WTC11 (cell line): Measurements from ENCODE around the gene LIMS1. TPM values are rescaled to one million over a fixed set of nuclear protein-coding genes. Genes with fewer than 3 reads are reported as not detected.

Experiments used
- ATAC-seq: fragments of 200-7000 bp; cut with Tn5 transposase; 2 replicates; pipeline ENCODE4 v1.10.0; 2021; ENCODE audit warnings: mild to moderate bottlenecking, moderate library complexity
- Bru-seq: library from RNA; stranded (reverse); fragments of 400-500 nt; gene quantifications from one replicate; lab custom pipeline; 2021; lab: Mats Ljungman, UMichigan
- CTCF ChIA-PET: fragments of 300-600 bp; sonication (Branson Sonifier 250); formaldehyde crosslinking; loops from one replicate; lab custom pipeline; 2021; ENCODE audit warnings: antibody characterized with exemption; lab: Charles Lee
- POLR2A ChIA-PET: fragments of 350-600 bp; sonication (Branson Sonifier 250); formaldehyde crosslinking; loops from one replicate; lab custom pipeline; 2021; ENCODE audit warnings: antibody characterized with exemption; lab: Charles Lee
- DNase-seq: peaks from one replicate; pipeline ENCODE4 v3.0.0; 2021; ENCODE audit warnings: low spot score
- H3K27ac Mint-ChIP-seq: 2 replicates; pipeline ENCODE4 v1.8.0; 2021; ENCODE audit warnings: mixed read lengths
- H3K27me3 Mint-ChIP-seq: 2 replicates; pipeline ENCODE4 v1.8.0; 2021; ENCODE audit warnings: low read depth, mild to moderate bottlenecking, moderate library complexity, mixed read lengths
- H3K36me3 Mint-ChIP-seq: 2 replicates; pipeline ENCODE4 v1.8.0; 2021; ENCODE audit warnings: mixed read lengths
- H3K4me1 Mint-ChIP-seq: 2 replicates; pipeline ENCODE4 v1.8.0; 2022; ENCODE audit warnings: mixed read lengths
- H3K4me3 Mint-ChIP-seq: 2 replicates; pipeline ENCODE4 v1.8.0; 2021; ENCODE audit warnings: mild to moderate bottlenecking, moderate library complexity, mixed read lengths
- H3K9me3 Mint-ChIP-seq: 2 replicates; pipeline ENCODE4 v1.8.0; 2021; ENCODE audit warnings: mixed read lengths
- CBFB ChIP-seq: sonication (generic); formaldehyde crosslinking; IDR thresholded peaks from 2 replicates; pipeline ENCODE4 v1.8.1; 2022; ENCODE audit warnings: mild to moderate bottlenecking, low read depth, missing genetic modification reagents
- CREB1 ChIP-seq: sonication (generic); formaldehyde crosslinking; IDR thresholded peaks from 2 replicates; pipeline ENCODE4 v1.8.0; 2023; ENCODE audit warnings: mild to moderate bottlenecking, missing genetic modification reagents
- ELF4 ChIP-seq: sonication (generic); formaldehyde crosslinking; IDR thresholded peaks from 2 replicates; pipeline ENCODE4 v1.8.1; 2022; ENCODE audit warnings: low read depth, mild to moderate bottlenecking, moderate library complexity, missing genetic modification reagents
- ERG ChIP-seq: fragments of 250-450 bp; sonication (Bioruptor Pico); IDR thresholded peaks from 2 replicates; pipeline ENCODE4 v1.8.0; 2021; ENCODE audit warnings: mild to moderate bottlenecking
- ESRRA ChIP-seq: sonication (generic); formaldehyde crosslinking; IDR thresholded peaks from 2 replicates; pipeline ENCODE4 v1.8.1; 2022; ENCODE audit warnings: mild to moderate bottlenecking, missing genetic modification reagents, borderline replicate concordance
- HMGA2 ChIP-seq: fragments of 250-450 bp; sonication (Bioruptor Pico); IDR thresholded peaks from 2 replicates; pipeline ENCODE4 v1.4.0; 2021; ENCODE audit warnings: mild to moderate bottlenecking, moderate library complexity
- HMGXB4 ChIP-seq: sonication (generic); formaldehyde crosslinking; IDR thresholded peaks from 2 replicates; pipeline ENCODE4 v1.8.1; 2023; ENCODE audit warnings: mild to moderate bottlenecking, moderate library complexity, missing genetic modification reagents
- JAZF1 ChIP-seq: fragments of 250-450 bp; sonication (Bioruptor Pico); IDR thresholded peaks from 2 replicates; pipeline ENCODE4 v1.9.0; 2021; ENCODE audit warnings: moderate library complexity, mild to moderate bottlenecking, inconsistent platforms
- KAT7 ChIP-seq: sonication (generic); formaldehyde crosslinking; IDR thresholded peaks from 2 replicates; pipeline ENCODE4 v1.8.1; 2023; ENCODE audit warnings: missing genetic modification reagents, mild to moderate bottlenecking, borderline replicate concordance
- MAX ChIP-seq: sonication (generic); formaldehyde crosslinking; IDR thresholded peaks from 2 replicates; pipeline ENCODE4 v1.8.0; 2022; ENCODE audit warnings: mild to moderate bottlenecking, missing genetic modification reagents
- PRDM15 ChIP-seq: sonication (generic); formaldehyde crosslinking; IDR thresholded peaks from 2 replicates; pipeline ENCODE4 v1.8.0; 2022; ENCODE audit warnings: missing genetic modification reagents
- PREB ChIP-seq: sonication (generic); formaldehyde crosslinking; IDR thresholded peaks from 2 replicates; pipeline ENCODE4 v1.8.1; 2022; ENCODE audit warnings: mild to moderate bottlenecking, missing genetic modification reagents, moderate library complexity, borderline replicate concordance
- SOX15 ChIP-seq: fragments of 250-450 bp; sonication (Bioruptor Pico); IDR thresholded peaks from 2 replicates; pipeline ENCODE4 v1.9.0; 2021; ENCODE audit warnings: mild to moderate bottlenecking
- TP53 ChIP-seq: sonication (generic); formaldehyde crosslinking; IDR thresholded peaks from 2 replicates; pipeline ENCODE4 v1.8.1; 2023; ENCODE audit warnings: mild to moderate bottlenecking, missing genetic modification reagents
- ZBTB43 ChIP-seq: sonication (generic); formaldehyde crosslinking; IDR thresholded peaks from 2 replicates; pipeline ENCODE4 v1.8.1; 2023; ENCODE audit warnings: mild to moderate bottlenecking, missing genetic modification reagents
- ZNF423 ChIP-seq: fragments of 250-450 bp; sonication (Bioruptor Pico); IDR thresholded peaks from 2 replicates; pipeline ENCODE4 v2.1.2; 2022; ENCODE audit warnings: mild to moderate bottlenecking, moderate library complexity
- ZNF532 ChIP-seq: fragments of 250-450 bp; sonication (Bioruptor Pico); IDR thresholded peaks from 2 replicates; pipeline ENCODE4 v1.9.0; 2021; ENCODE audit warnings: mild to moderate bottlenecking, borderline replicate concordance
- long read RNA-seq, 3 experiments: library from RNA in 1 of 3; library from capped mRNA in 1 of 3; library from polyadenylated mRNA in 1 of 3; unstranded in 2 of 3; stranded (forward) in 1 of 3; transcript quantifications; one replicate each; pipeline ENCODE4 v2.0.0, GENCODE V29; 2021
- total RNA-seq: library from RNA; stranded (reverse); gene quantifications from 3 replicates; pipeline ENCODE4 v1.2.3, GENCODE V29; 2021

Gene LIMS1
- 40.7 to 50.6 TPM (median 43.4 TPM) in 3 replicates for total RNA-seq
- Bru-seq, nascent RNA: percentile 75 among the genes with signal in this experiment
- long read RNA-seq, experiment 1, full-length matches to known transcripts: 77 of 122 reads
- long read RNA-seq, experiment 1, partial matches to known transcripts: 15 of 122 reads
- long read RNA-seq, experiment 1, other reads (novel, unspliced or antisense): 30 of 122 reads
- long read RNA-seq, experiment 2, full-length matches to known transcripts: 16 of 45 reads
- long read RNA-seq, experiment 2, partial matches to known transcripts: 3 of 45 reads
- long read RNA-seq, experiment 2, other reads (novel, unspliced or antisense): 26 of 45 reads
- long read RNA-seq, experiment 3, full-length matches to known transcripts: 18 of 23 reads
- long read RNA-seq, experiment 3, partial matches to known transcripts: 0 of 23 reads
- long read RNA-seq, experiment 3, other reads (novel, unspliced or antisense): 5 of 23 reads

GRCh38 chr2:108533832-108534583, at the start of gene LIMS1:
Gene LIMS1 (plus strand): TSS chr2:108534470. CDS start chr2:108534563, 93 bp downstream.
- no peaks in the 10 kb centered on the region for H3K9me3 Mint-ChIP-seq
- no peak for TF ChIP-seq JAZF1 (CRISPR knock-in tag)
- TF ChIP-seq ELF4 (CRISPR knock-in tag): no peak
- TF ChIP-seq CBFB: 0 out of 2 replicates have a peak, but pooled peaks have one; percentile 53
- TF ChIP-seq KAT7 (CRISPR knock-in tag): peak; percentile 88
- peak; percentile 66 for TF ChIP-seq PRDM15 (CRISPR knock-in tag)
- TF ChIP-seq ESRRA (CRISPR knock-in tag): no peak
- TF ChIP-seq ZBTB43 (CRISPR knock-in tag): no peak
- TF ChIP-seq MAX (CRISPR knock-in tag): peak; percentile 72
- peak; percentile 63; the same call in 1 of the 2 replicates for TF ChIP-seq HMGXB4 (CRISPR knock-in tag)
- TF ChIP-seq HMGA2: no peak
- TF ChIP-seq TP53 (CRISPR knock-in tag): peak; percentile 80
- no peak for TF ChIP-seq ERG (CRISPR knock-in tag)
- no peak for TF ChIP-seq SOX15 (CRISPR knock-in tag)
- TF ChIP-seq ZNF532 (CRISPR knock-in tag): no peak
- TF ChIP-seq PREB (CRISPR knock-in tag): no peak
- TF ChIP-seq ZNF423 (CRISPR knock-in tag): peak; percentile 93
- TF ChIP-seq CREB1: 0 out of 2 replicates have a peak, but pooled peaks have one; percentile 59

More at GRCh38 chr2:108533832-108534583, at the start of gene LIMS1:
- Mint-ChIP-seq H3K4me1 (peaks cover 36% of the 10 kb centered on the region), H3K27ac (peak within 1 kb of the TSS; percentile 93), H3K27me3 (peaks cover 12% of the 10 kb centered on the region), H3K4me3 (peak within 1 kb of the TSS; percentile 92), H3K36me3 (no peaks in the 10 kb centered on the region)
- ChIA-PET CTCF (interaction anchor here (0.9 to 2.0 kb wide), 6 partner anchors 36 to 102 kb away, joined by 3 to 9 read pairs (median 4); no protein-coding TSS in a partner anchor), POLR2A (interaction anchor here (1.0 to 1.2 kb wide), 3 partner anchors 41 to 245 kb away, joined by 3 to 5 read pairs (median 4); partner anchors contain the start of gene SULT1C2)
- DNase-seq: peak; percentile 84
- peak; percentile 81 for ATAC-seq
